GM21447 (cell line): Measurements from ENCODE around the gene SLAMF9.

Experiments
- ATAC-seq: cut with Tn5 transposase; IDR thresholded peaks from one replicate; pipeline ENCODE4 v1.9.1; 2021; ENCODE audit not compliant: unreplicated experiment

Gene SLAMF9

GRCh38 chr1:159902541-159902940 lies 51.5 kb downstream of the SLAMF9 start:
- ATAC-seq = no peak
